Upper lobe of left lung (tissue), 6 donors: ENCODE results near the gene CYP46A1. TPM values are rescaled to one million over a fixed set of nuclear protein-coding genes. Genes with fewer than 3 reads are reported as not detected.

ENCODE experiments used
- ATAC-seq, 2 donors: fragments of 200-7000 bp; cut with Tn5 transposase; one replicate each; pipeline ENCODE4 v1.9.1; 2022; ENCODE audit warnings: mild to moderate bottlenecking in 2 of 2, moderate library complexity in 2 of 2; ENCODE audit not compliant: low FRiP score in 2 of 2
- DNase-seq, 2 donors: peaks; one replicate each; pipeline ENCODE4 v3.0.0-alpha.2; 2019 to 2020
- H3K27ac ChIP-seq, 4 donors: fragments of 200-600 bp; sonication (generic); one replicate each; pipeline ENCODE4 v1.5.1; 2016 to 2019
- H3K27me3 ChIP-seq, 4 donors: fragments of 200-600 bp; sonication (generic); one replicate each; pipeline ENCODE4 v1.5.1; 2017 to 2019
- H3K36me3 ChIP-seq, 4 donors: fragments of 200-600 bp; sonication (generic); one replicate each; pipeline ENCODE4 v1.5.1; 2016 to 2019
- H3K4me1 ChIP-seq, 4 donors: fragments of 200-600 bp; sonication (generic); one replicate each; pipeline ENCODE4 v1.5.1; 2018 to 2019
- H3K4me3 ChIP-seq, 4 donors: fragments of 200-600 bp; sonication (generic); one replicate each; pipeline ENCODE4 v1.5.1; 2017 to 2019; ENCODE audit warnings: mild to moderate bottlenecking in 2 of 4, moderate library complexity in 1 of 4
- H3K9me3 ChIP-seq, 4 donors: fragments of 200-600 bp; sonication (generic); one replicate each; pipeline ENCODE4 v1.5.1; 2018 to 2019
- EP300 ChIP-seq, 4 donors: sonication (generic); formaldehyde crosslinking; IDR thresholded peaks; one replicate each; pipeline ENCODE4 v1.5.1; 2017; ENCODE audit warnings: antibody characterized with exemption in 4 of 4, control low read depth in 2 of 4
- POLR2A ChIP-seq, 4 donors: fragments of 450-650 bp; IDR thresholded peaks; one replicate each; pipeline ENCODE4 v1.5.1; 2016 to 2017; ENCODE audit warnings: antibody characterized with exemption in 4 of 4, mild to moderate bottlenecking in 2 of 4
- POLR2AphosphoS5 ChIP-seq, 2 donors: sonication (generic); formaldehyde crosslinking; IDR thresholded peaks; one replicate each; pipeline ENCODE4 v1.5.1; 2017; ENCODE audit warnings: antibody characterized with exemption in 2 of 2
- WGBS, 2 donors: methylation state at CpG; one replicate each; pipeline ENCODE4 v1.1.5; 2017 to 2018; 5-methylcytosine and 5-hydroxymethylcytosine counted together
- total RNA-seq, 6 donors: library from RNA; depleted of rRNA in 4 of 6; stranded (reverse); fragments of >200 nt in 4 of 6; gene quantifications; one replicate each; pipeline versions ENCODE4 v1.1.0 to v1.2.1, GENCODE V29; 2016 to 2021
- TF ChIP-seq, protein P1 (sequence below), 6 experiments: fragments of 450-650 bp in 4 of 6; fragments of 200-600 bp in 2 of 6; sonication (generic) in 2 of 6; IDR thresholded peaks; one replicate each; pipeline ENCODE4 v1.5.1; 2016 to 2019; ENCODE audit warnings: antibody characterized with exemption in 6 of 6
- donor health status: DM: no; HTN: no; CAD: no; lungs with moderate emphysema.
- donor health status: DM: no; HTN: yes; CAD: no; lungs with severe emphysema.

Gene CYP46A1
- total RNA-seq, 6 donors from 2014 or later: 0.15 to 12.6 (median 1.2) TPM

DNA sequence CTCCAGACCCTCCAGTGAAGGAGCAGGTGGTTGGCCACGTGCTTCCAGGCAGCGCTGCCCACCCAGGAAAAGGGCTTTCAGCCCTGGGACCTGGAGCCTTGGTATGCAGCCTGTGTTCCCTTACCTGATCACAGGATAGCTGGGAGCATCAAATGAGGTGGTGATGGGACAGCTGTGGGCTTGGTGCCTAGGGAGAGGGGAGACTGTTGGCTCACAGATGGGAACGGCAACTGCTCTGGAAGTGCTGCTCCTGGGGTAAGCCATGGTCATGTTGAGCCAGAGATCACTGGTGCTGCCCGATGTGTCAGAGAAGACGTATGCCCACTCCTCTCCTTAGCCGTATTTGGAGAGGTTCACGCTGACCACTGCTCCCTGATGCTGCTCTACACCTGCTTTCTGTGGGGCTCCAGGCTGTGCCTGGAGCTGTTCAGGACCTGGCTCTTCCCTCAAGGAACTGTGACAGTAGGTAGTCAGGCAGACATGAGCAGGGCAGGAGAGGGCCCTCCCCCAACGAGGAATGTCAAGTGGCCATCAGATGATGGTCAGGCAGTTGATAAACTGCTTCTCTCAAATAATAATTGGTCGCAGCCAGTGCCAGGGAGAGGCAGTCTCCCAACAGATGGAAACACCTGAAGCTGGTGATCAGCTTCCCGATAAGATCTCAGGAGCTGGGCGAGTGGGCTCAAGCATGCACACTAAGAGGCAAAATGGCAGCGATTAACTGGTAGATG, 2.8 kb upstream of the CYP46A1 start:
- H3K27me3 ChIP-seq: no peaks in the 10 kb centered on the region
- DNase-seq (no peak), ATAC-seq (no peak)
- H3K27ac ChIP-seq: no peak overlapping the region
- H3K4me3 ChIP-seq: no peak overlapping the region
- no peak for TF ChIP-seq POLR2AphosphoS5 (IDR thresholded peaks at IDR 0.05)
- no peak for TF ChIP-seq POLR2A (IDR thresholded peaks at IDR 0.05)
- TF ChIP-seq, protein P1, sequence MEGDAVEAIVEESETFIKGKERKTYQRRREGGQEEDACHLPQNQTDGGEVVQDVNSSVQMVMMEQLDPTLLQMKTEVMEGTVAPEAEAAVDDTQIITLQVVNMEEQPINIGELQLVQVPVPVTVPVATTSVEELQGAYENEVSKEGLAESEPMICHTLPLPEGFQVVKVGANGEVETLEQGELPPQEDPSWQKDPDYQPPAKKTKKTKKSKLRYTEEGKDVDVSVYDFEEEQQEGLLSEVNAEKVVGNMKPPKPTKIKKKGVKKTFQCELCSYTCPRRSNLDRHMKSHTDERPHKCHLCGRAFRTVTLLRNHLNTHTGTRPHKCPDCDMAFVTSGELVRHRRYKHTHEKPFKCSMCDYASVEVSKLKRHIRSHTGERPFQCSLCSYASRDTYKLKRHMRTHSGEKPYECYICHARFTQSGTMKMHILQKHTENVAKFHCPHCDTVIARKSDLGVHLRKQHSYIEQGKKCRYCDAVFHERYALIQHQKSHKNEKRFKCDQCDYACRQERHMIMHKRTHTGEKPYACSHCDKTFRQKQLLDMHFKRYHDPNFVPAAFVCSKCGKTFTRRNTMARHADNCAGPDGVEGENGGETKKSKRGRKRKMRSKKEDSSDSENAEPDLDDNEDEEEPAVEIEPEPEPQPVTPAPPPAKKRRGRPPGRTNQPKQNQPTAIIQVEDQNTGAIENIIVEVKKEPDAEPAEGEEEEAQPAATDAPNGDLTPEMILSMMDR (IDR thresholded peaks at IDR 0.05): no peak
- TF ChIP-seq EP300 (IDR thresholded peaks at IDR 0.05): no peak
- WGBS, 2 donors: 70% methylated on average over 9 to 12 of the region's 12 CpGs
- H3K36me3 ChIP-seq: no peaks in the 10 kb centered on the region
- peaks cover 0 to 12% (median 9%) of the 10 kb centered on the region in 4 donors for H3K9me3 ChIP-seq
- H3K4me1 ChIP-seq: peaks cover 13 to 21% (median 15%) of the 10 kb centered on the region in 4 donors

DNA sequence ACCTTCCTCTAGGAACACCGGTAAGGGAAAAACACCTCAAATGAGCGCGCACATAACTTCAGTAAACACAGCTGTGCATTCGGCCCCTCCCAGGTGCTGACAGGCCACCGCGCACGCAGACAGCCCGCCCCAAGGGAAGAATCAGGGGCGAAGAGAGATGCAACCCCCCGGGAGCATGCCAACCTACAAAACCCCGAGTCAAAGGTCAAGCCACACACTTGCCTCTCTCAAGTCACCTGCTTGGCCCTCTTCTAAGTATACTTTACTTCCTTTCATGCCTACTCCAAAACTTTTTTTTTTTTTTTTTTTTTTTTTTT, 2.3 kb upstream of the CYP46A1 start:
- no peak for TF ChIP-seq EP300 (IDR thresholded peaks at IDR 0.05)
- TF ChIP-seq POLR2AphosphoS5 (IDR thresholded peaks at IDR 0.05): no peak
- TF ChIP-seq, protein P1 (IDR thresholded peaks at IDR 0.05): no peak
- no peaks in the 10 kb centered on the region for H3K36me3 ChIP-seq
- WGBS, 2 donors: 44 to 71% methylated on average over 11 of the region's 11 CpGs

DNA sequence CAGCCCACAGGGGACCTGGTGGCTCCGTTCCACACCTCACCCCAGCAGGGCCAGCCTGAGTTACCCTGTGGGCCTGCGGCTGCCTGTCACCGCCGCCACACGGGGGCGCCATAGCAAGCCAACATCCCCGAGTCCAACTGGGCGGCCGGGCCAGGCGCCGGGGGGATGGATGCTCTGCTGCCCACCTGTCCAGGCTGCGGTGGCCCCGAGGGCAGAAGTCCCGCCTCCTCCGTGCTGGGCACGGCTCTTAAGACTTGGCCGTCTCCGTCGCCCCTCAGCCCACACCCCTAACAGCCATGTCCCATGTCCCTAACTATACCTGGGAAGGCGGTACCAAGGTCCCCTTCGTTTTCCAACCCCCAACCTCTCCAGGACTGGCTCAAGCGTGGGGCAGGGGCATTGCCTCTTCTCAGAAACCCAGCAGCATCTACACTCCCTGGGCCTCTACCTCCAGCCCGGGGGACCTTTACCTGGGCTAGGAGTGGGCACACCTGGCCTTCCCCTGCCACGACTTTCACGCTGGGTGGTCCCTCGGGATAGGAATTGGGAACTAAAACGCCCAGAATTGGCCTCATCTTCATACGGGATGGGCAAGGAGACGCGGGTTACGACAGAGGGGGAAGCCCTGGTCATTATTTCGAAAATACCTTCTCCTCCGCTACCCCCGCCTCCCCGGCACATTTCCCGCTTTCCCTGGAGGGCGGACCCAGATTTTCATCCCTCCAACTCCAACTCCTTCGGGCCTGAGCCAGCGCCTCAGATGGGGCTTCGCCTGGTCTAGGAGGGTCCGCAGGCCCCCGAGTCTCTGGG, 1.1 kb upstream of the CYP46A1 start:
- peak; percentile 72 to 96 for DNase-seq

More for the DNA sequence above, 2.3 kb upstream of the CYP46A1 start:
- Histone ChIP-seq H3K27ac (no peak overlapping the region), H3K4me3 (no peak overlapping the region), H3K9me3 (peaks cover 0 to 12% (median 9%) of the 10 kb centered on the region in 4 donors), H3K4me1 (peaks cover 13 to 21% (median 15%) of the 10 kb centered on the region in 4 donors), H3K27me3 (no peaks in the 10 kb centered on the region)
- ATAC-seq (no peak), DNase-seq (peak in 1 of 2 donors; percentile 70)

GRCh38 chr14:99684410-99684934, 374 bp downstream of the CYP46A1 start:
- H3K9me3 ChIP-seq: no peaks in the 10 kb centered on the region
- DNase-seq: no peak
- no peaks in the 10 kb centered on the region for H3K27me3 ChIP-seq
- TF ChIP-seq POLR2AphosphoS5 (IDR thresholded peaks at IDR 0.05) (no peak), POLR2A (IDR thresholded peaks at IDR 0.05) (no peak), EP300 (IDR thresholded peaks at IDR 0.05) (no peak)
- TF ChIP-seq, protein P1 (IDR thresholded peaks at IDR 0.05): no peak
- 8 to 21% methylated on average over 7 to 26 of the region's 45 CpGs for WGBS, 2 donors
- ATAC-seq: no peak
- peaks cover 13 to 21% (median 15%) of the 10 kb centered on the region in 4 donors for H3K4me1 ChIP-seq
- H3K36me3 ChIP-seq: no peaks in the 10 kb centered on the region
- H3K4me3 ChIP-seq: peak overlapping the region; percentile 51 to 94 (median 80)
- H3K27ac ChIP-seq: peak overlapping the region in 2 of 4 donors; percentile 30 to 48

More for the DNA sequence above, 1.1 kb upstream of the CYP46A1 start:
- Histone ChIP-seq H3K27me3 (no peaks in the 10 kb centered on the region), H3K9me3 (peaks cover 0 to 6% (median 4%) of the 10 kb centered on the region in 4 donors), H3K4me1 (peaks cover 13 to 21% (median 15%) of the 10 kb centered on the region in 4 donors), H3K4me3 (peak overlapping the region; percentile 69 to 94 (median 80)), H3K27ac (peak overlapping the region; percentile 76 to 90 (median 87)), H3K36me3 (no peaks in the 10 kb centered on the region)
- WGBS, 2 donors: 2 to 3% methylated on average over 7 to 41 of the region's 42 CpGs
- ATAC-seq: peak; percentile 68 to 69
- TF ChIP-seq, protein P1 (IDR thresholded peaks at IDR 0.05): peak; percentile 83 to 93 (median 89)
- no peak for TF ChIP-seq POLR2AphosphoS5 (IDR thresholded peaks at IDR 0.05)
- no peak for TF ChIP-seq POLR2A (IDR thresholded peaks at IDR 0.05)
